Activated T-helper 1 cell treated with anti-CD3 and anti-CD28 coated beads, Interleukin-12 subunit alpha, Interleukin-12 subunit beta, Interleukin-2, Interleukin-4 antibody, amounts not matched to agents 30 ng/mL and 10 ng/mL and 1 ng/mL, durations not matched to agents 14 hours and 24 hours and 36 hours (primary cell): ENCODE measurements around the gene PMP22. TPM values are rescaled to one million over a fixed set of nuclear protein-coding genes. Genes with fewer than 3 reads are reported as not detected.

Source experiments
- DNase-seq: peaks from one replicate; pipeline ENCODE4 v3.0.0; 2021; ENCODE audit warnings: low spot score
- H3K27ac Mint-ChIP-seq: one replicate; pipeline ENCODE4 v1.8.0; 2021; ENCODE audit warnings: mild to moderate bottlenecking, mixed read lengths
- H3K27me3 Mint-ChIP-seq: one replicate; pipeline ENCODE4 v1.8.0; 2022; ENCODE audit warnings: mild to moderate bottlenecking, moderate library complexity, mixed read lengths; ENCODE audit not compliant: insufficient read depth
- H3K36me3 Mint-ChIP-seq: one replicate; pipeline ENCODE4 v1.8.0; 2021; ENCODE audit warnings: low read depth, mixed read lengths
- H3K4me1 Mint-ChIP-seq: one replicate; pipeline ENCODE4 v1.8.0; 2021; ENCODE audit warnings: low read depth, mixed read lengths
- H3K4me3 Mint-ChIP-seq: one replicate; pipeline ENCODE4 v1.8.0; 2021; ENCODE audit warnings: mild to moderate bottlenecking, moderate library complexity, mixed read lengths
- H3K9me3 Mint-ChIP-seq: one replicate; pipeline ENCODE4 v1.8.0; 2021; ENCODE audit warnings: mixed read lengths
- intact Hi-C: fragments of 100-400 bp; cut with micrococcal nuclease; formaldehyde crosslinking; loops from one replicate; pipeline ENCODE4 v1.15.1; 2024
- total RNA-seq: library from RNA; stranded (reverse); gene quantifications from 2 replicates; pipeline ENCODE4 v1.2.3, GENCODE V29; 2022

Gene PMP22
- total RNA-seq, 1 donor from 2014 or later: 0.54 TPM

- Mint-ChIP-seq H3K27ac (no peak overlapping the region), H3K4me3 (no peak overlapping the region), H3K27me3 (peaks cover 33% of the 10 kb centered on the region), H3K36me3 (no peaks in the 10 kb centered on the region), H3K9me3 (peaks cover 8% of the 10 kb centered on the region), H3K4me1 (peaks cover 8% of the 10 kb centered on the region)
- intact Hi-C loops: no loop called here
- no peak for DNase-seq
Observed at GRCh38 chr17:15270628-15271381, 5.7 kb upstream of the PMP22 start.

- H3K9me3 Mint-ChIP-seq: peaks cover 3% of the 10 kb centered on the region
- H3K36me3 Mint-ChIP-seq: no peaks in the 10 kb centered on the region
- peaks cover 44% of the 10 kb centered on the region for H3K27me3 Mint-ChIP-seq
- DNase-seq: no peak
- no peak overlapping the region for H3K27ac Mint-ChIP-seq
- H3K4me3 Mint-ChIP-seq: no peak overlapping the region
- H3K4me1 Mint-ChIP-seq: peaks cover 8% of the 10 kb centered on the region
- intact Hi-C loops: no loop called here
Observed at GRCh38 chr17:15269780-15270089, 4.6 kb upstream of the PMP22 start.

GRCh38 chr17:15269087-15269779 lies 4.1 kb upstream of the PMP22 start:
- Mint-ChIP-seq H3K36me3 (no peaks in the 10 kb centered on the region), H3K27ac (no peak overlapping the region), H3K27me3 (peaks cover 47% of the 10 kb centered on the region), H3K9me3 (no peaks in the 10 kb centered on the region), H3K4me1 (peaks cover 8% of the 10 kb centered on the region), H3K4me3 (no peak overlapping the region)
- DNase-seq: no peak
- intact Hi-C loops: no loop called here

- no peaks in the 10 kb centered on the region for H3K36me3 Mint-ChIP-seq
- intact Hi-C loops: no loop called here
- H3K27me3 Mint-ChIP-seq: peaks cover 54% of the 10 kb centered on the region
- no peak for DNase-seq
- peaks cover 8% of the 10 kb centered on the region for H3K4me1 Mint-ChIP-seq
- H3K9me3 Mint-ChIP-seq: no peaks in the 10 kb centered on the region
- no peak overlapping the region for H3K27ac Mint-ChIP-seq
- H3K4me3 Mint-ChIP-seq: no peak overlapping the region
Observed at GRCh38 chr17:15268461-15268860, 3.3 kb upstream of the PMP22 start.

- intact Hi-C loops: no loop called here
- Mint-ChIP-seq H3K4me1 (peaks cover 8% of the 10 kb centered on the region), H3K27me3 (peaks cover 58% of the 10 kb centered on the region)
Observed at GRCh38 chr17:15267996-15268395, 2.9 kb upstream of the PMP22 start.

GRCh38 chr17:15266325-15267125 lies 1.4 kb upstream of the PMP22 start:
- H3K4me1 Mint-ChIP-seq: peaks cover 13% of the 10 kb centered on the region
- DNase-seq: no peak
- H3K9me3 Mint-ChIP-seq: no peaks in the 10 kb centered on the region
- no peak overlapping the region for H3K4me3 Mint-ChIP-seq
- no peak overlapping the region for H3K27ac Mint-ChIP-seq
- H3K27me3 Mint-ChIP-seq: peaks cover 66% of the 10 kb centered on the region
- intact Hi-C loops: no loop called here
- H3K36me3 Mint-ChIP-seq: no peaks in the 10 kb centered on the region

More at GRCh38 chr17:15267996-15268395, 2.9 kb upstream of the PMP22 start:
- no peak overlapping the region for H3K4me3 Mint-ChIP-seq
- H3K27ac Mint-ChIP-seq: no peak overlapping the region
- no peak for DNase-seq
- no peaks in the 10 kb centered on the region for H3K9me3 Mint-ChIP-seq
- H3K36me3 Mint-ChIP-seq: no peaks in the 10 kb centered on the region

GRCh38 chr17:15264542-15264941 lies 584 bp downstream of the PMP22 start:
- intact Hi-C loops: loop anchor here (5.0 kb wide), 1 partner anchor 263 kb away; no protein-coding TSS in a partner anchor
- Mint-ChIP-seq H3K36me3 (no peaks in the 10 kb centered on the region), H3K27ac (no peak overlapping the region), H3K9me3 (no peaks in the 10 kb centered on the region), H3K27me3 (peaks cover 79% of the 10 kb centered on the region), H3K4me1 (peaks cover 12% of the 10 kb centered on the region), H3K4me3 (no peak overlapping the region)
- no peak for DNase-seq

- Mint-ChIP-seq H3K4me3 (no peak overlapping the region), H3K4me1 (peaks cover 12% of the 10 kb centered on the region), H3K27ac (no peak overlapping the region), H3K9me3 (no peaks in the 10 kb centered on the region), H3K27me3 (peaks cover 79% of the 10 kb centered on the region), H3K36me3 (no peaks in the 10 kb centered on the region)
- intact Hi-C loops: loop anchor here (5.0 kb wide), 1 partner anchor 264 kb away; no protein-coding TSS in a partner anchor
- no peak for DNase-seq
Observed at GRCh38 chr17:15263680-15264079, 1.4 kb downstream of the PMP22 start.

GRCh38 chr17:15263206-15263579 lies 1.9 kb downstream of the PMP22 start:
- Mint-ChIP-seq H3K27me3 (peaks cover 78% of the 10 kb centered on the region), H3K36me3 (no peaks in the 10 kb centered on the region), H3K9me3 (no peaks in the 10 kb centered on the region), H3K4me3 (no peak overlapping the region), H3K27ac (no peak overlapping the region), H3K4me1 (peaks cover 12% of the 10 kb centered on the region)
- no peak for DNase-seq
- intact Hi-C loops: loop anchor here (5.0 kb wide), 1 partner anchor 264 kb away; no protein-coding TSS in a partner anchor

- no peak overlapping the region for H3K27ac Mint-ChIP-seq
- peak overlapping the region; percentile 47 for H3K4me3 Mint-ChIP-seq
- no peaks in the 10 kb centered on the region for H3K9me3 Mint-ChIP-seq
- DNase-seq: no peak
- H3K36me3 Mint-ChIP-seq: no peaks in the 10 kb centered on the region
- H3K4me1 Mint-ChIP-seq: peaks cover 16% of the 10 kb centered on the region
- intact Hi-C loops: loop anchor here (5.0 kb wide), 1 partner anchor 265 kb away; no protein-coding TSS in a partner anchor
- peaks cover 76% of the 10 kb centered on the region for H3K27me3 Mint-ChIP-seq
Observed at GRCh38 chr17:15262291-15263205, 2.6 kb downstream of the PMP22 start.

- intact Hi-C loops: loop anchor here (2.0 to 5.0 kb wide), 2 partner anchors 265 to 737 kb away; partner anchors contain the start of genes TTC19 and ZSWIM7
- peaks cover 79% of the 10 kb centered on the region for H3K27me3 Mint-ChIP-seq
- no peak overlapping the region for H3K4me3 Mint-ChIP-seq
- no peaks in the 10 kb centered on the region for H3K9me3 Mint-ChIP-seq
- no peak overlapping the region for H3K27ac Mint-ChIP-seq
- no peaks in the 10 kb centered on the region for H3K36me3 Mint-ChIP-seq
- DNase-seq: no peak
- peaks cover 22% of the 10 kb centered on the region for H3K4me1 Mint-ChIP-seq
Observed at GRCh38 chr17:15261802-15262290, 3.3 kb downstream of the PMP22 start.
